ENCODE results near the gene TRPC4AP. TPM values are rescaled to one million over a fixed set of nuclear protein-coding genes. Genes with fewer than 3 reads are reported as not detected.

TRPC4AP gene
- total and polyA plus RNA-seq, 2 of the 8 experiments (the other 6 are each of a cell fraction or from before 2014, with no cell fraction given): 73.1 to 74.8 TPM

- peak within 1 kb of the TSS; percentile 62 for H4K5ac ChIP-seq (ENCODE audit: insufficient read length, low read depth, low read length)
- ChIA-PET POLR2A (ENCODE audit: partially characterized antibody) (interaction anchor here (0.6 to 2.5 kb wide), 20 partner anchors 9 to 328 kb away, joined by 3 to 8 read pairs (median 4); partner anchors contain the start of genes ACSS2 and GGT7), CTCF (ENCODE audit: partially characterized antibody) (interaction anchor here (1.0 to 3.3 kb wide), 6 partner anchors 11 to 81 kb away, joined by 3 to 48 read pairs (median 6); partner anchors contain the start of genes ACSS2 and GGT7)
- peak within 1 kb of the TSS; percentile 17 for H3K56ac ChIP-seq (replicated peaks; ENCODE audit: insufficient read length, low read depth, low read length)
- H3K79me2 ChIP-seq (ENCODE audit: control insufficient read depth in 1 of 2, insufficient read depth in 2 of 2, low read length in 2 of 2): no peaks in the 10 kb centered on the region
- H2BK12ac ChIP-seq (ENCODE audit: low read depth, low read length): peak within 1 kb of the TSS; percentile 72; the same call in 1 of the 2 replicates
- no peaks in the 10 kb centered on the region for H3K9me3 ChIP-seq (ENCODE audit: insufficient read depth in 2 of 2, low read depth in 1 of 2, low read length in 1 of 2)
- peak within 1 kb of the TSS; percentile 40; the same call in 1 of the 2 replicates for H2BK5ac ChIP-seq (ENCODE audit: low read depth, low read length)
- no peak within 1 kb of the TSS for H2BK20ac ChIP-seq (ENCODE audit: low read length)
- H3K4me3 ChIP-seq (ENCODE audit: extremely low read depth in 1 of 4, insufficient read depth in 2 of 4, low read depth in 3 of 4, low read length in 4 of 4): peak within 1 kb of the TSS; percentile 64 to 91 (median 74)
- H3K23me2 ChIP-seq (ENCODE audit: low read depth, low read length): peaks cover 4% of the 10 kb centered on the region; the same call in 1 of the 2 replicates
- H3K36me3 ChIP-seq (ENCODE audit: control insufficient read depth in 2 of 4, insufficient read depth in 4 of 4, low read length in 3 of 4): peaks cover 0 to 3% (median 0%) of the 10 kb centered on the region in 4 experiments; a peak in 1 of 8 replicates
- no peak within 1 kb of the TSS for H2BK120ac ChIP-seq (replicated peaks; ENCODE audit: low read depth, low read length)
- H3K4me2 ChIP-seq (ENCODE audit: insufficient read depth in 1 of 2, low read depth in 2 of 2, low read length in 2 of 2): peak within 1 kb of the TSS; percentile 77 to 78
- no peak within 1 kb of the TSS for H3K23ac ChIP-seq (ENCODE audit: insufficient read length)
- WGBS, 2 experiments (ENCODE audit: extremely low coverage in 1 of 2, insufficient coverage in 1 of 2, insufficient read length in 1 of 2, insufficient replicate concordance in 2 of 2, low coverage in 1 of 2, low lambda C conversion rate in 2 of 2, missing lambda C conversion rate in 1 of 2): 3% methylated on average over 55 of the region's 62 CpGs; no CpG with 5 or more reads in 1 of the 2 experiments
- peak within 1 kb of the TSS; percentile 35; the same call in 1 of the 2 replicates for H3K27ac ChIP-seq (ENCODE audit: low read depth, low read length)
- H2AK5ac ChIP-seq (ENCODE audit: low read depth, low read length): no peak within 1 kb of the TSS
- no peaks in the 10 kb centered on the region for H4K20me1 ChIP-seq (replicated peaks in 1 of 2; ENCODE audit: control insufficient read depth in 1 of 2, insufficient read depth in 2 of 2, low read length in 2 of 2)
- no peak within 1 kb of the TSS for H4K91ac ChIP-seq (replicated peaks; ENCODE audit: insufficient read length, low read length)
- no peak within 1 kb of the TSS for H3K14ac ChIP-seq (ENCODE audit: insufficient read length)
- no peak for FAIRE-seq
- H3K4ac ChIP-seq (replicated peaks; ENCODE audit: insufficient read length, low read depth, low read length): no peak within 1 kb of the TSS
- peak within 1 kb of the TSS; percentile 49 to 77 (median 71) for H3K9ac ChIP-seq (replicated peaks in 1 of 4; ENCODE audit: extremely low read depth in 1 of 4, low read depth in 3 of 4, low read length in 3 of 4)
- peaks cover 0 to 12% (median under 1%) of the 10 kb centered on the region in 4 experiments; a peak in 3 of 7 replicates for H3K4me1 ChIP-seq (replicated peaks in 1 of 4; ENCODE audit: control insufficient read depth in 3 of 4, insufficient read depth in 4 of 4, low read length in 3 of 4)
- peaks cover 0 to 5% (median 1%) of the 10 kb centered on the region in 4 experiments; a peak in 3 of 7 replicates for H3K27me3 ChIP-seq (replicated peaks in 1 of 4; ENCODE audit: control insufficient read depth in 3 of 4, extremely low read depth in 1 of 4, insufficient read depth in 3 of 4, low read length in 3 of 4)
- H3K79me1 ChIP-seq (ENCODE audit: low read depth, low read length): no peaks in the 10 kb centered on the region
- H3K18ac ChIP-seq (ENCODE audit: extremely low read depth, low read length): peak within 1 kb of the TSS; percentile 86
- H4K8ac ChIP-seq (ENCODE audit: extremely low read depth, insufficient read depth, low read length): peak within 1 kb of the TSS; percentile 39
- DNase-seq (ENCODE audit: low read depth in 1 of 2, low spot score in 2 of 2): peak; percentile 96 to 100
- 0 out of 2 replicates have a peak within 1 kb of the TSS, but pooled peaks have one; percentile 61 for H2BK15ac ChIP-seq (ENCODE audit: low read length)
- 0 out of 2 replicates have a peak within 1 kb of the TSS, but pooled peaks have one; percentile 4 for H2AFZ ChIP-seq (ENCODE audit: low read length)
- no peak for TF ChIP-seq GTF2F1 (IDR thresholded peaks at IDR 0.05; ENCODE audit: borderline replicate concordance, low read depth, low read length)
- no peak for TF ChIP-seq JUN (IDR thresholded peaks at IDR 0.05; ENCODE audit: low read depth, low read length)
- TF ChIP-seq TAF1 (IDR thresholded peaks at IDR 0.05; ENCODE audit: low read depth, low read length): peak; percentile 97
- no peak for TF ChIP-seq KDM1A (IDR thresholded peaks at IDR 0.05; ENCODE audit: borderline replicate concordance, low read length)
- 0 out of 2 replicates have a peak, but pooled peaks have one; percentile 8 for TF ChIP-seq SP1 (IDR thresholded peaks at IDR 0.05; ENCODE audit: low read depth, low read length)
- TF ChIP-seq TEAD4 (IDR thresholded peaks at IDR 0.05; ENCODE audit: low read depth, low read length): 0 out of 2 replicates have a peak, but pooled peaks have one; percentile 51
- no peak for TF ChIP-seq EZH2 (IDR thresholded peaks at IDR 0.05; ENCODE audit: low read depth, low read length, severe bottlenecking)
- TF ChIP-seq NANOG (IDR thresholded peaks at IDR 0.05; ENCODE audit: insufficient read depth, low read depth, low read length, poor library complexity, severe bottlenecking): no peak
- no peak for TF ChIP-seq SRF (IDR thresholded peaks at IDR 0.05; ENCODE audit: low read depth, low read length)
- TF ChIP-seq EP300 (IDR thresholded peaks at IDR 0.05; ENCODE audit: borderline replicate concordance in 1 of 2, low read depth in 2 of 2, low read length in 2 of 2): 0 out of 3 replicates have a peak, but pooled peaks of 1 of the 2 experiments have one; percentile 5
Observed at GRCh38 chr20:34955231-34956040, 137.2 kb downstream of the TRPC4AP start, which contains the start of the genes GSS and MYH7B. TSS of gene GSS (minus strand) at chr20:34955806. CDS start at chr20:34951852, 3,954 bp downstream. TSS of gene MYH7B (plus strand) at chr20:34955868. CDS start at chr20:34978006, 22,138 bp downstream.

All from H1 (cell line).